22Rv1 (cell line): ENCODE results near the gene IL17A.

ENCODE experiments used
- ZFX ChIP-seq: fragments of 450-650 bp; IDR thresholded peaks from 2 replicates; pipeline ENCODE4 v1.6.1; 2017; ENCODE audit warnings: antibody characterized with exemption, borderline replicate concordance
- TF ChIP-seq, protein P1 (sequence below): fragments of 450-650 bp; IDR thresholded peaks from 2 replicates; pipeline ENCODE4 v1.5.1; 2017; ENCODE audit warnings: mild to moderate bottlenecking

- TF ChIP-seq, protein P1, sequence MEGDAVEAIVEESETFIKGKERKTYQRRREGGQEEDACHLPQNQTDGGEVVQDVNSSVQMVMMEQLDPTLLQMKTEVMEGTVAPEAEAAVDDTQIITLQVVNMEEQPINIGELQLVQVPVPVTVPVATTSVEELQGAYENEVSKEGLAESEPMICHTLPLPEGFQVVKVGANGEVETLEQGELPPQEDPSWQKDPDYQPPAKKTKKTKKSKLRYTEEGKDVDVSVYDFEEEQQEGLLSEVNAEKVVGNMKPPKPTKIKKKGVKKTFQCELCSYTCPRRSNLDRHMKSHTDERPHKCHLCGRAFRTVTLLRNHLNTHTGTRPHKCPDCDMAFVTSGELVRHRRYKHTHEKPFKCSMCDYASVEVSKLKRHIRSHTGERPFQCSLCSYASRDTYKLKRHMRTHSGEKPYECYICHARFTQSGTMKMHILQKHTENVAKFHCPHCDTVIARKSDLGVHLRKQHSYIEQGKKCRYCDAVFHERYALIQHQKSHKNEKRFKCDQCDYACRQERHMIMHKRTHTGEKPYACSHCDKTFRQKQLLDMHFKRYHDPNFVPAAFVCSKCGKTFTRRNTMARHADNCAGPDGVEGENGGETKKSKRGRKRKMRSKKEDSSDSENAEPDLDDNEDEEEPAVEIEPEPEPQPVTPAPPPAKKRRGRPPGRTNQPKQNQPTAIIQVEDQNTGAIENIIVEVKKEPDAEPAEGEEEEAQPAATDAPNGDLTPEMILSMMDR = no peak
- no peak for TF ChIP-seq ZFX
These were observed 30.9 kb downstream of the IL17A start for GRCh38 chr6:52216932-52217575.
